NCI-H1436 (cell line): Measurements from ENCODE around the gene PIM1.

Source experiments
- DNase-seq: peaks from one replicate; lab custom pipeline; 2025; lab: John Stamatoyannopoulos, UW

The PIM1 gene

GRCh38 chr6:37222992-37223391 is 53.0 kb downstream of the PIM1 start:
- DNase-seq: no peak
